HG03139 (cell line): ENCODE measurements around the gene SLC9A5.

Experiments
- ATAC-seq: cut with Tn5 transposase; IDR thresholded peaks from one replicate; pipeline ENCODE4 v1.9.1; 2021; ENCODE audit not compliant: unreplicated experiment

SLC9A5 gene

GRCh38 chr16:67238278-67238575 is 10.6 kb upstream of the SLC9A5 start:
- no peak for ATAC-seq

- ATAC-seq: no peak
These were observed 9.8 kb upstream of the SLC9A5 start for GRCh38 chr16:67238806-67239470.

GRCh38 chr16:67240506-67240905 is 8.3 kb upstream of the SLC9A5 start:
- ATAC-seq: no peak

GRCh38 chr16:67241008-67241900 is 7.5 kb upstream of the SLC9A5 start:
- no peak for ATAC-seq

GRCh38 chr16:67242138-67242730 is 6.5 kb upstream of the SLC9A5 start:
- ATAC-seq: no peak

GRCh38 chr16:67243481-67243880 is 5.3 kb upstream of the SLC9A5 start:
- no peak for ATAC-seq

- peak; percentile 44 for ATAC-seq
These were observed 4.2 kb upstream of the SLC9A5 start for GRCh38 chr16:67244387-67245185.

- no peak for ATAC-seq
These were observed 3.6 kb upstream of the SLC9A5 start for GRCh38 chr16:67245186-67245585.

GRCh38 chr16:67245674-67246080 is 3.1 kb upstream of the SLC9A5 start:
- ATAC-seq: no peak

- peak; percentile 20 for ATAC-seq
These were observed 2.6 kb upstream of the SLC9A5 start for GRCh38 chr16:67246081-67246755.

GRCh38 chr16:67246756-67247191 is 2.0 kb upstream of the SLC9A5 start:
- ATAC-seq: no peak

- ATAC-seq: peak; percentile 40
These were observed 1.3 kb upstream of the SLC9A5 start, which contains the start of gene FHOD1 for GRCh38 chr16:67247192-67248072. FHOD1 (minus strand) TSS chr16:67247481; CDS start chr16:67247410, 71 bp downstream.

- ATAC-seq: no peak
These were observed 742 bp upstream of the SLC9A5 start for GRCh38 chr16:67248073-67248400.

- no peak for ATAC-seq
These were observed 632 bp downstream of the SLC9A5 start for GRCh38 chr16:67249178-67250044.

- no peak for ATAC-seq
These were observed 1.2 kb downstream of the SLC9A5 start for GRCh38 chr16:67250045-67250327.

GRCh38 chr16:67252609-67253497 is 4.1 kb downstream of the SLC9A5 start:
- ATAC-seq: no peak

GRCh38 chr16:67254801-67255552 is 6.2 kb downstream of the SLC9A5 start:
- no peak for ATAC-seq
